Naive thymus-derived CD8-positive, alpha-beta T cell (primary cell): ENCODE measurements around the gene HECTD1. TPM values are rescaled to one million over a fixed set of nuclear protein-coding genes. Genes with fewer than 3 reads are reported as not detected.
"Not testable (repeated sequence)": the region's sequence is repeated elsewhere in the genome, so short reads cannot be mapped to it uniquely, and the experiment has no call there.

ENCODE experiments used
- ATAC-seq, 2 donors: fragments of 150-1000 bp; cut with Tn5 transposase in 1 of 2; sonication (Bioruptor Pico), chemical (Tn5 transposase) in 1 of 2; 1 replicate in 1 of 2; 2 replicates in 1 of 2; pipeline ENCODE4 v1.10.0; 2021; ENCODE audit warnings: mild to moderate bottlenecking in 2 of 2, moderate library complexity in 2 of 2
- POLR2A ChIA-PET: fragments of 350-600 bp; sonication (Branson Sonifier 250); formaldehyde crosslinking; loops from one replicate; lab custom pipeline; 2021; ENCODE audit warnings: antibody characterized with exemption; lab: Charles Lee
- DNase-seq, 10 donors: peaks; one replicate each; pipeline versions ENCODE4 v3.0.0 to v3.0.0-alpha.2; 2020 to 2022
- H3K27ac Mint-ChIP-seq, 10 donors: one replicate each; pipeline ENCODE4 v1.8.0; 2020 to 2022; ENCODE audit warnings: mild to moderate bottlenecking in 10 of 10, mixed read lengths in 10 of 10, moderate library complexity in 4 of 10, inconsistent platforms in 1 of 10
- H3K27me3 Mint-ChIP-seq, 5 donors: one replicate each; pipeline ENCODE4 v1.8.0; 2021 to 2022; ENCODE audit warnings: mixed read lengths in 5 of 5
- H3K36me3 Mint-ChIP-seq, 3 donors: one replicate each; pipeline ENCODE4 v1.8.0; 2020 to 2022; ENCODE audit warnings: mixed read lengths in 3 of 3, mild to moderate bottlenecking in 2 of 3, inconsistent platforms in 1 of 3
- H3K4me1 Mint-ChIP-seq, 4 donors: one replicate each; pipeline ENCODE4 v1.8.0; 2021 to 2022; ENCODE audit warnings: mixed read lengths in 4 of 4
- H3K4me3 Mint-ChIP-seq, 10 donors: one replicate each; pipeline ENCODE4 v1.8.0; 2020 to 2022; ENCODE audit warnings: mild to moderate bottlenecking in 10 of 10, mixed read lengths in 10 of 10, moderate library complexity in 6 of 10, inconsistent platforms in 1 of 10
- H3K9me3 Mint-ChIP-seq, 9 donors: one replicate each; pipeline ENCODE4 v1.8.0; 2020 to 2022; ENCODE audit warnings: mixed read lengths in 9 of 9, mild to moderate bottlenecking in 3 of 9, inconsistent platforms in 1 of 9, moderate library complexity in 1 of 9
- polyA plus RNA-seq, 3 donors: library from polyadenylated mRNA; unstranded; fragments of 300-500 nt; fragmentation: Illumina TruSeq; gene quantifications; one replicate each; pipeline ENCODE4 v1.2.3, GENCODE V29; 2021
- total RNA-seq, 8 experiments: library from RNA in 2 of 8; stranded (reverse) in 2 of 8; gene quantifications; one replicate each; pipeline ENCODE4 v1.2.3 and lab custom pipeline; 2021 to 2026

Gene HECTD1
- total and polyA plus RNA-seq, 5 experiments from 2014 or later, result 20.1 to 166 (median 30.8) TPM

- peak overlapping the region in 6 of 10 donors; percentile 8 to 61 (median 26) for H3K4me3 Mint-ChIP-seq
- ATAC-seq, DNase-seq, POLR2A ChIA-PET, H3K27me3 Mint-ChIP-seq, H3K9me3 Mint-ChIP-seq, H3K27ac Mint-ChIP-seq: not testable (repeated sequence)
- peaks cover 0 to 54% (median 23%) of the 10 kb centered on the region in 3 donors for H3K36me3 Mint-ChIP-seq
- peaks cover 27 to 65% (median 55%) of the 10 kb centered on the region in 4 donors for H3K4me1 Mint-ChIP-seq
Measured at GRCh38 chr14:31203899-31204592, 3.5 kb downstream of the HECTD1 start.

- H3K27ac Mint-ChIP-seq, result peak overlapping the region in 4 of 10 donors; percentile 6 to 63 (median 40)
- POLR2A ChIA-PET, result no interaction called here
- H3K27me3 Mint-ChIP-seq, result no peaks in the 10 kb centered on the region
- no peak overlapping the region for H3K4me3 Mint-ChIP-seq
- ATAC-seq (no peak), DNase-seq (no peak)
- H3K4me1 Mint-ChIP-seq, result peaks cover 25 to 65% (median 52%) of the 10 kb centered on the region in 4 donors
- no peaks in the 10 kb centered on the region for H3K9me3 Mint-ChIP-seq
- H3K36me3 Mint-ChIP-seq, result peaks cover 0 to 59% (median 23%) of the 10 kb centered on the region in 3 donors
Measured at GRCh38 chr14:31203414-31203742, 4.2 kb downstream of the HECTD1 start.

GRCh38 chr14:31201111-31201510 lies 6.5 kb downstream of the HECTD1 start:
- Mint-ChIP-seq H3K27me3 (no peaks in the 10 kb centered on the region), H3K36me3 (peaks cover 0 to 81% (median 25%) of the 10 kb centered on the region in 3 donors), H3K4me3 (peak overlapping the region in 1 of 10 donors; percentile 24), H3K4me1 (peaks cover 27 to 77% (median 63%) of the 10 kb centered on the region in 4 donors), H3K27ac (peak overlapping the region in 1 of 10 donors; percentile 37), H3K9me3 (no peaks in the 10 kb centered on the region)
- ATAC-seq (no peak), DNase-seq (no peak)
- POLR2A ChIA-PET, result interaction anchor here (0.6 to 0.7 kb wide), 2 partner anchors 255 to 492 kb away, joined by 3 to 5 read pairs; no protein-coding TSS in a partner anchor

- DNase-seq (no peak), ATAC-seq (no peak)
- POLR2A ChIA-PET, result interaction anchor here (0.6 to 0.7 kb wide), 3 partner anchors 223 to 491 kb away, joined by 3 to 5 read pairs (median 5); no protein-coding TSS in a partner anchor
- peaks cover 0 to 80% (median 25%) of the 10 kb centered on the region in 3 donors for H3K36me3 Mint-ChIP-seq
- peak overlapping the region in 1 of 10 donors; percentile 13 for H3K4me3 Mint-ChIP-seq
- H3K27ac Mint-ChIP-seq, result peak overlapping the region in 2 of 10 donors; percentile 37 to 43
- H3K27me3 Mint-ChIP-seq, result no peaks in the 10 kb centered on the region
- peaks cover 23 to 77% (median 60%) of the 10 kb centered on the region in 4 donors for H3K4me1 Mint-ChIP-seq
- no peaks in the 10 kb centered on the region for H3K9me3 Mint-ChIP-seq
Measured at GRCh38 chr14:31200702-31200990, 6.9 kb downstream of the HECTD1 start.

- peak overlapping the region in 2 of 10 donors; percentile 30 to 53 for H3K4me3 Mint-ChIP-seq
- H3K4me1 Mint-ChIP-seq, result peaks cover 25 to 74% (median 52%) of the 10 kb centered on the region in 4 donors
- POLR2A ChIA-PET, result interaction anchor here (1.4 kb wide), 1 partner anchor 10 kb away, joined by 5 read pairs; the partner anchor contains the start of gene HECTD1
- H3K36me3 Mint-ChIP-seq, result peaks cover 0 to 78% (median 10%) of the 10 kb centered on the region in 3 donors
- peak overlapping the region in 4 of 10 donors; percentile 15 to 74 (median 53) for H3K27ac Mint-ChIP-seq
- H3K27me3 Mint-ChIP-seq, result no peaks in the 10 kb centered on the region
- ATAC-seq, result no peak
- H3K9me3 Mint-ChIP-seq, result no peaks in the 10 kb centered on the region
- DNase-seq, result no peak
Measured at GRCh38 chr14:31197671-31198070, 9.9 kb downstream of the HECTD1 start.

- DNase-seq (no peak), ATAC-seq (no peak)
- Mint-ChIP-seq H3K4me3 (no peak overlapping the region), H3K36me3 (peaks cover 0 to 77% (median 10%) of the 10 kb centered on the region in 3 donors), H3K9me3 (no peaks in the 10 kb centered on the region), H3K27ac (peak overlapping the region in 3 of 10 donors; percentile 14 to 19 (median 15)), H3K4me1 (peaks cover 25 to 71% (median 51%) of the 10 kb centered on the region in 4 donors), H3K27me3 (no peaks in the 10 kb centered on the region)
- POLR2A ChIA-PET, result no interaction called here
Measured at GRCh38 chr14:31196839-31197492, 10.6 kb downstream of the HECTD1 start.

- Mint-ChIP-seq H3K4me1 (peaks cover 18 to 66% (median 44%) of the 10 kb centered on the region in 4 donors), H3K4me3 (no peak overlapping the region), H3K9me3 (no peaks in the 10 kb centered on the region), H3K27me3 (no peaks in the 10 kb centered on the region), H3K36me3 (peaks cover 0 to 72% (median 7%) of the 10 kb centered on the region in 3 donors), H3K27ac (peak overlapping the region in 2 of 10 donors; percentile 34 to 60)
- POLR2A ChIA-PET, result no interaction called here
- no peak for ATAC-seq
- no peak for DNase-seq
Measured at GRCh38 chr14:31194661-31195060, 12.9 kb downstream of the HECTD1 start.

- H3K4me1 Mint-ChIP-seq, result peaks cover 19 to 66% (median 48%) of the 10 kb centered on the region in 4 donors
- H3K4me3 Mint-ChIP-seq, result no peak overlapping the region
- peaks cover 0 to 73% (median 7%) of the 10 kb centered on the region in 3 donors for H3K36me3 Mint-ChIP-seq
- peak overlapping the region in 1 of 10 donors; percentile 55 for H3K27ac Mint-ChIP-seq
- no peak for DNase-seq
- no peaks in the 10 kb centered on the region for H3K9me3 Mint-ChIP-seq
- no peaks in the 10 kb centered on the region for H3K27me3 Mint-ChIP-seq
- POLR2A ChIA-PET, result no interaction called here
- ATAC-seq, result no peak
Measured at GRCh38 chr14:31194095-31194494, 13.5 kb downstream of the HECTD1 start.

GRCh38 chr14:31192544-31192943 lies 15.0 kb downstream of the HECTD1 start:
- H3K9me3 Mint-ChIP-seq, result not testable (repeated sequence)

GRCh38 chr14:31190717-31191263 lies 16.8 kb downstream of the HECTD1 start:
- ATAC-seq (no peak), DNase-seq (no peak)
- peaks cover 0 to 62% (median 8%) of the 10 kb centered on the region in 3 donors for H3K36me3 Mint-ChIP-seq
- POLR2A ChIA-PET, result interaction anchor here (0.8 to 1.1 kb wide), 2 partner anchors 16 to 17 kb away, joined by 3 read pairs; partner anchors contain the start of gene HECTD1
- H3K27ac Mint-ChIP-seq, result peak overlapping the region in 2 of 10 donors; percentile 19 to 59
- H3K9me3 Mint-ChIP-seq, result no peaks in the 10 kb centered on the region
- no peak overlapping the region for H3K4me3 Mint-ChIP-seq
- no peaks in the 10 kb centered on the region for H3K27me3 Mint-ChIP-seq
- H3K4me1 Mint-ChIP-seq, result peaks cover 25 to 54% (median 43%) of the 10 kb centered on the region in 4 donors

More at GRCh38 chr14:31192544-31192943, 15.0 kb downstream of the HECTD1 start:
- DNase-seq, H3K27ac Mint-ChIP-seq, ATAC-seq, H3K4me3 Mint-ChIP-seq, H3K27me3 Mint-ChIP-seq: not testable (repeated sequence)
- H3K36me3 Mint-ChIP-seq, result peaks cover 0 to 69% (median 7%) of the 10 kb centered on the region in 3 donors
- H3K4me1 Mint-ChIP-seq, result peaks cover 24 to 60% (median 48%) of the 10 kb centered on the region in 4 donors
- POLR2A ChIA-PET, result interaction anchor here (0.7 kb wide), 2 partner anchors 128 to 893 kb away, joined by 3 read pairs; no protein-coding TSS in a partner anchor

- Mint-ChIP-seq H3K4me1 (peaks cover 25 to 50% (median 42%) of the 10 kb centered on the region in 4 donors), H3K9me3 (no peaks in the 10 kb centered on the region), H3K4me3 (no peak overlapping the region), H3K36me3 (peaks cover 0 to 67% (median 12%) of the 10 kb centered on the region in 3 donors), H3K27me3 (no peaks in the 10 kb centered on the region), H3K27ac (peak overlapping the region in 4 of 10 donors; percentile 11 to 59 (median 38))
- DNase-seq (no peak), ATAC-seq (no peak)
- POLR2A ChIA-PET, result interaction anchor here (0.8 kb wide), 1 partner anchor 16 kb away, joined by 3 read pairs; no protein-coding TSS in a partner anchor
Measured at GRCh38 chr14:31190219-31190603, 17.4 kb downstream of the HECTD1 start.
